Spinal cord (tissue), 10 donors: ENCODE results near the gene MYH14. TPM values are rescaled to one million over a fixed set of nuclear protein-coding genes. Genes with fewer than 3 reads are reported as not detected.
A peak's percentile ranks its signal among the peaks of the same experiment; 100 is the strongest.
"Not testable (repeated sequence)": the region's sequence is repeated elsewhere in the genome, so short reads cannot be mapped to it uniquely, and the experiment has no call there.

Source experiments
- DNase-seq, 6 donors: peaks; one replicate each; pipeline versions ENCODE4 v3.0.0 to v3.0.0-alpha.2; 2013 to 2015; ENCODE audit warnings: low spot score in 6 of 6, low read depth in 4 of 6
- H3K27ac ChIP-seq: one replicate; pipeline ENCODE4 v1.5.1; 2013; ENCODE audit warnings: low read depth, low read length, control low read depth
- H3K27me3 ChIP-seq: one replicate; pipeline ENCODE4 v1.6.1; 2013; ENCODE audit warnings: low read length; ENCODE audit not compliant: control insufficient read depth, insufficient read depth
- H3K36me3 ChIP-seq: one replicate; pipeline ENCODE4 v1.6.1; 2013; ENCODE audit warnings: low read length; ENCODE audit not compliant: control insufficient read depth, insufficient read depth
- H3K4me1 ChIP-seq: one replicate; pipeline ENCODE4 v1.6.1; 2013; ENCODE audit warnings: low read length; ENCODE audit not compliant: control insufficient read depth, insufficient read depth
- H3K4me3 ChIP-seq: one replicate; pipeline ENCODE4 v1.5.1; 2013; ENCODE audit warnings: low read depth, low read length, control low read depth
- H3K9me3 ChIP-seq: one replicate; pipeline ENCODE4 v1.6.1; 2013; ENCODE audit warnings: low read length; ENCODE audit not compliant: control insufficient read depth, insufficient read depth
- WGBS: methylation state at CpG from one replicate; pipeline ENCODE4 v1.1.5; 2013; ENCODE audit warnings: missing lambda C conversion rate; ENCODE audit not compliant: insufficient coverage; 5-methylcytosine and 5-hydroxymethylcytosine counted together
- polyA plus RNA-seq, 2 donors: library from polyadenylated mRNA; unstranded; fragments of 120-200 nt; gene quantifications; one replicate each; pipeline ENCODE4 v1.2.1, GENCODE V29; 2013; ENCODE audit not compliant: insufficient read length in 2 of 2
- total RNA-seq, 2 donors: library from RNA; depleted of rRNA in 1 of 2; stranded (reverse); fragments of 120-200 nt in 1 of 2; fragments of >200 nt in 1 of 2; gene quantifications; one replicate each; pipeline versions ENCODE4 v1.2.3 to v1.2.4, GENCODE V29; 2013 to 2014
- donor health status: healthy.

MYH14 gene
- total and polyA plus RNA-seq, 4 donors = 4.1 to 16.8 (median 10.9) TPM

DNA sequence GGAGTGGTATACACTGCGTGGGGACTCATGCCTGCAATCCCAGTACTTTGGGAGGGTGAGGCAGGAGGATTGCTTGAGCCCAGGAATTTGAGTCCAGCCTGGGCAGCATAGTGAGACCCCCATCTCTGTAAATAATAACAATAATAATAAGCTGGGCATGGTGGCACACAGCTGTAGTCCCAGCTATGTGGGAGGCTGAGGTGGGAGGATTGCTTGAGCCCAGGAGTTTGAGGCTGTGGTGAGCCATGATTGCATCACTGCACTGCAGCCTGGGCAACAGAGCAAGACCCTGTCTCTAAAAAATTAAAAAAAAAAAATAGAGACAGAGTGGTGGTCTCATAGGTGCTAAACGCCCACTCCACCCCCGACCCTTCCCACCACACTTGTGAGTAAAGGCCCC lies 28.0 kb downstream of the MYH14 start:
- not testable (repeated sequence) for H3K27ac ChIP-seq, DNase-seq, H3K4me1 ChIP-seq, H3K4me3 ChIP-seq, H3K9me3 ChIP-seq, H3K27me3 ChIP-seq
- H3K36me3 ChIP-seq = peaks cover 33% of the 10 kb centered on the region
- WGBS = no CpG with 5 or more reads among the region's 3 CpGs

DNA sequence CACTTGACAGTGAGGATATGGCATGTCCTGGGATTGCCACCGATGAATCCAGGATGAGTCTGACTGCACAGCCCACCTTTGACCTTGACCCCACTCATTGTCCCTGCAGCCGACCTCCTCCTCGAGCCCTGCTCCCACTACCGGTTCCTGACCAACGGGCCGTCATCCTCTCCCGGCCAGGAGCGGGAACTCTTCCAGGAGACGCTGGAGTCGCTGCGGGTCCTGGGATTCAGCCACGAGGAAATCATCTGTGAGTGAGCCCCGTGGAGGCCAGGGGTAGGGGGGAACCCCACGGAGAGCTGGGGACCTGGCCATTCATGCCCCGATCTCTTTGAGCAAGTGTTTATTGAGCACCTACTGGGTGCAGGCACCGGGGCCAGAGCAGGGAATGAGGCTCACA lies 28.4 kb downstream of the MYH14 start:
- no peak for DNase-seq
- 62% methylated on average over 16 of the region's 16 CpGs for WGBS
- Histone ChIP-seq H3K4me1 (peaks cover 8% of the 10 kb centered on the region), H3K4me3 (no peak overlapping the region), H3K9me3 (no peaks in the 10 kb centered on the region), H3K27ac (no peak overlapping the region), H3K36me3 (peaks cover 31% of the 10 kb centered on the region), H3K27me3 (no peaks in the 10 kb centered on the region)

DNA sequence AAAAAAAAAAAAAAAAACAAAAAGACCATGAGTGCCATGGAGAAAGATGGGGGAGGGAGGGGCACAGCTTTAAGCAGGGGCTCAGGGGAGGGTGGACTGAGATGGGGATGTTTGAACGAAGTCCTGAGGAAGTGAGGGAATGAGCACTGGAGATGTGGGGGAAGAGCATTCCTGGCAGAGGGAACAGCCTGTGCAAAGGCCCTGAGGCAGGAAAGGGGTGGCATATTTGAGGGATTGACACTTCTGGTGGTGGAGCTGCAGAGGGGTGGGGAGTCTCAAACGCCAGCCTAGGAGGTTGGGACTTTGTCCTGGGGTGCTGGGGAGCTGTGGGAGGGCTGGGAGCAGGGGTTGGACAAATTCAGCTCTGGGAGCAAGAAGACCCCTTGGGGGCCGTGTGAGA lies 29.2 kb downstream of the MYH14 start:
- Histone ChIP-seq H3K4me1 (peaks cover 8% of the 10 kb centered on the region), H3K27me3 (no peaks in the 10 kb centered on the region), H3K27ac (no peak overlapping the region), H3K9me3 (no peaks in the 10 kb centered on the region), H3K4me3 (no peak overlapping the region), H3K36me3 (peaks cover 31% of the 10 kb centered on the region)
- no peak for DNase-seq
- WGBS = 92% methylated on average over 3 of the region's 3 CpGs

DNA sequence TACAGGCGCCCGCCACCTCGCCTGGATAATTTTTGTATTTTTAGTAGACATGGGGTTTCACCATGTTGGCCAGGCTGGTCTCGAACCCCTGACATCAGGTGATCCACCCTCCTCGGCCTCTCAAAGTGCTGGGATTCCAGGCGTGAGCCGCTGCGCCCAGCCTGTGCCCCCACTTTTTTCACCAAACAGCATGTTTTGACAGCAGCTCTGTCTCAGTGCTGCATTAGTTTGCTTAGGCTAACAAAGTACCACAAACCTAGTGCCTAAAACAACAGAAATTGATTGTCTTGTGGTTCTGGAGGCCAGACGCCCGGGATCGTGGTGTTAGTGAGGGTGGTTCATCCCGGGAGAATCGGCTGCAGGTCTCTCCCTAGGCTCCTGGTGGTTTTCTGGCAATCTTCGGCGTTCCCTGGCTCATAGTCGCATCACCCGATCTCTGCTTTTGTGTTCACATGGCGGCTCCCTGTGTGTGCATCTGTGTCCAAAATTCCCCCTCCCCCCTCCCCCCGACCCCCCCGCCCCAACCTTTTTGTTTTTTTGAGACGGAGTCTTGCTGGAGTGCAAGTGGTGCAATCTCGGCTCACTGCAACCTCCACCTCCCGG lies 30.0 kb downstream of the MYH14 start:
- peaks cover 33% of the 10 kb centered on the region for H3K36me3 ChIP-seq
- no peak overlapping the region for H3K4me3 ChIP-seq
- DNase-seq = no peak
- H3K4me1 ChIP-seq = peaks cover 8% of the 10 kb centered on the region
- H3K9me3 ChIP-seq = no peaks in the 10 kb centered on the region
- H3K27ac ChIP-seq = no peak overlapping the region
- no peaks in the 10 kb centered on the region for H3K27me3 ChIP-seq
- WGBS = 62% methylated on average over 11 of the region's 23 CpGs

DNA sequence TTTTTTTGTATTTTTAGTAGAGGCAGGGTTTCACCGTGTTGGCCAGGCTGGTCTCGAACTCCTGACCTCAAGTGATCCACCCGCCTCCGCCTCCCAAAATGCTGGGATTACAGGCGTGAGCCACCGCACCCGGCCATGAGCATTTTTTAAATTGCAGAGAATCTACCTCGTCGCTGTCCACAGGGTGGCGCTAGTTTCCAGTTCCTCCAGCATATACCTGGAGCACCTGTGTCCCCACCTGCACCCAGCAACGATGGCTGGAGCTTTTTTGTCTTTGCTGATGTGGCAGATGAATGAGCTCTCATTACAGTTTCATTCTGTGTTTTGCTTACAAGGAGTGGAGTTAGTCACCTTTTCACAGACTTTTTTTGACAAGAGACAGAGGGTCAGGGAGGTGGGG lies 34.1 kb downstream of the MYH14 start:
- H3K27me3 ChIP-seq, H3K4me3 ChIP-seq, H3K9me3 ChIP-seq, H3K4me1 ChIP-seq, H3K27ac ChIP-seq: not testable (repeated sequence)
- 53% methylated on average over 11 of the region's 11 CpGs for WGBS
- peak in 1 of 6 donors; percentile 2 for DNase-seq
- peaks cover 18% of the 10 kb centered on the region for H3K36me3 ChIP-seq

DNA sequence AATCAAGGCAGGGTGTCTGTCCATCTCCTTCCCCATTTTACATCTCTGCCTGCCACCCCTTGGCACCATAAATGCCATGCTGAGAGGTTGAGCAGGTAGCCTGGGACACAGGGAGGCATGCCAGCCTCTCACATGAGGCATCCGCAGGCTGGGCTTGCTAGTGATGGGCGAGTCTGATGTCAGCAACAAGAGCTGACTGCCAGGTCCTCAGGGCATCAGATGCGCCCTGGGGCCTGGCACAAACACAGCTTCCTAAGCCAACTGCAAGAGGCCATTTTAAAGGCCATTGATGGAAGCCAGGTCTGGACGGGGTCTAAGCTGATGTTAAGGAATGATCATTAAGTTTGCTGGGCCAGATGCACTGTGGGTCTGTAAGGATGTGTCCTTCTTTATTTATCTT lies 34.6 kb downstream of the MYH14 start:
- Histone ChIP-seq H3K9me3 (no peaks in the 10 kb centered on the region), H3K4me3 (no peak overlapping the region), H3K36me3 (peaks cover 13% of the 10 kb centered on the region), H3K27me3 (no peaks in the 10 kb centered on the region), H3K27ac (no peak overlapping the region), H3K4me1 (peaks cover 8% of the 10 kb centered on the region)
- 94% methylated on average over 3 of the region's 4 CpGs for WGBS
- no peak for DNase-seq

DNA sequence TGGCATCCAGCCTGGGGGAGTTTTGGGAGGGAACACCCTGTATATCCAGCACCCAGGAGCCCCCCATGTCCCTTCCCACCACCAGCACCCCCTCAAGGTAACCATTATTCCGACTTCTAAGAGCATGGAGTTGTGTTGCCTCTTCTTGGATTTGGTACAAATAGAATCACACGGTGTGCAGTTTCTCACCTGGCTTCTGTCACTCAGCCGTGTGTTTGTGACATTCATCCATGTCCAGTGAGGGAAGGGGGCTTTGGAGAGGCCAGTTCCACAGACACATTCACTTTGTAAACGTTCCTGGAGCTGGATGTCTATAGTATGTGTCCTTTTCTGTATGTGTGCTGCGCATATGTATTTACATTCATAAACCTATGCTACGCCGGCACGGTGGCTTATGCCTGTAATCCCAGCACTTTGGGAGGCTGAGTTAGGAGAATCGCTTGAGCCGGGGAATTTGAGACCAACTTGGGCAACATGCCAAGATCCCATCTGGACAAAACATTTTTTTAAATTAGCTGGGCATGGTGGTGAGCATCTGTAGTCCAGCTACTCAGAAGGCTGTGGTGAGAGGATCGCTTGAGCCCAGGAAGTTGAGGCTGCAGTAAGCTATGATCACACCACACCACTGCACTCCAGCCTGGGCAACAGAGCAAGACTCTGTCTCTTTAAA lies 36.6 kb downstream of the MYH14 start:
- DNase-seq = no peak
- 71% methylated on average over 3 of the region's 11 CpGs for WGBS
- H3K36me3 ChIP-seq = peaks cover 14% of the 10 kb centered on the region
- H3K4me3 ChIP-seq = no peak overlapping the region
- no peaks in the 10 kb centered on the region for H3K4me1 ChIP-seq
- no peaks in the 10 kb centered on the region for H3K9me3 ChIP-seq
- H3K27me3 ChIP-seq = no peaks in the 10 kb centered on the region
- no peak overlapping the region for H3K27ac ChIP-seq

DNA sequence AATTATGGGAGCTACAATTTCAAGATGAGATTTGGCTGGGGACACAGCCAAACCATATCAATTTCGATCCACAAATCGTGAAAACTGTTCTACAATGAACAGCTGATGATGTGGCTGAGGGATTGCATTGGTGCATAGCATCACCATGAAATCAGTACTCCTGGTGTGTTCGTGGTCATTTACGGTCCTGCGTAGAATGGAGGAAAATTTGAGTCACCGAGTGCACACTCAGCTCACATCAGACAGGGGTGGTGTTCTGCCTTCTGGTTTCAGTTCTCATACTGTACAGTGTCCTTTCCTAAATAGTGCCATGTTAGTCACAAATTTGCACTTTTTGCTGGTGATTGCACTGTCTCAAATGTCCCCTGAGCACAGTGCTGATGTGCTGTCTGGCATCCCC lies 39.2 kb downstream of the MYH14 start:
- Histone ChIP-seq H3K4me1 (no peaks in the 10 kb centered on the region), H3K27me3 (no peaks in the 10 kb centered on the region), H3K9me3 (no peaks in the 10 kb centered on the region), H3K36me3 (peaks cover 22% of the 10 kb centered on the region), H3K27ac (no peak overlapping the region), H3K4me3 (no peak overlapping the region)
- 98% methylated on average over 5 of the region's 6 CpGs for WGBS
- DNase-seq = no peak

DNA sequence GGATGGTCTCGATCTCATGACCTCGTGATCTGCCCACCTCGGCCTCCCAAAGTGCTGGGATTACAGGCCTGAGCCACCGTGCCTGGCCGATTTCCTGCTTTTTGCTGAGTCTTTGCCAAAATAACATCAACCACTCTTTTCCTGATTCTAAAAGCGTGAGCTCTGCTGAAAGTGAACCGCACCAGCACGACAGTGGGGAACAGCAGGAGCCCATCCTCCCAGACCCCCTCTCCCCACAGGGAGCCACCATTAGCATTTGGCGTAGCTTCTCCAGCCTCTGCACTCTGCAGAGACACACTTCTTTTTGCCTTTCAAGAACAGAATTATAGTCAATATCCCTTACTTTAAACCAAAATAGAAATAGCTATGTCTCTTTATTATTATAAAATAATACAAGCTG lies 41.3 kb downstream of the MYH14 start:
- H3K4me3 ChIP-seq = no peak overlapping the region
- no peak overlapping the region for H3K27ac ChIP-seq
- H3K27me3 ChIP-seq = no peaks in the 10 kb centered on the region
- no peaks in the 10 kb centered on the region for H3K4me1 ChIP-seq
- H3K36me3 ChIP-seq = peaks cover 36% of the 10 kb centered on the region
- no peaks in the 10 kb centered on the region for H3K9me3 ChIP-seq
- DNase-seq = peak in 1 of 6 donors; percentile 7
- WGBS = 47% methylated on average over 8 of the region's 9 CpGs

DNA sequence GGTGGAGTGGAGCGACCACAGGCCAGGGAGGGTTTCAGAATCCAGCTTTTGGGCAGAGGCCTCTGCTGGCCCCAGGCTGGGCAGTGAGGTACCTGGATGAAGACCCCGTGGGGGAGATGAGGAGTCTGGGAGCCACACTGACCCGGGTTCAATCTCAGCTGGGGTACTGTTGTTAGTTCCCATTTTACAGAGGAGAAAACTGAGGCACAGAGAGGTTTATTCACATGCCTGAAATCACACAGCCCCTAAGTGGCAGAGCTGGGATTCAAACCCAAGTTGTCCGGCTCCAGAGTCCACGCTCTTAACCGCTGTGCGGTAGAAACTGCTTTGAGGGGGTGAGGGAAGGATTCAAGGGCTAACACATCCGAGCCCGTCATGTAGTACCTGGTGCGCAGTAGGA lies 45.0 kb downstream of the MYH14 start:
- WGBS = 92% methylated on average over 9 of the region's 10 CpGs
- peaks cover 5% of the 10 kb centered on the region for H3K9me3 ChIP-seq
- DNase-seq = no peak
- peaks cover 61% of the 10 kb centered on the region for H3K36me3 ChIP-seq
- no peaks in the 10 kb centered on the region for H3K27me3 ChIP-seq
- no peak overlapping the region for H3K27ac ChIP-seq
- no peak overlapping the region for H3K4me3 ChIP-seq
- H3K4me1 ChIP-seq = no peaks in the 10 kb centered on the region
